Trophoblast cell (in vitro differentiated cells and primary cell): Measurements from ENCODE around the gene TRAPPC14. TPM values are rescaled to one million over a fixed set of nuclear protein-coding genes. Genes with fewer than 3 reads are reported as not detected.
A peak's percentile ranks its signal among the peaks of the same experiment; 100 is the strongest.

Experiments
- DNase-seq, 2 donors: peaks; one replicate each; pipeline ENCODE4 v3.0.0-alpha.2; 2016
- H2AFZ ChIP-seq: 2 replicates; pipeline ENCODE4 v1.6.1; 2013; ENCODE audit warnings: low read length, moderate library complexity, mild to moderate bottlenecking; ENCODE audit not compliant: insufficient read depth, poor library complexity
- H2AK5ac ChIP-seq: 2 replicates; pipeline ENCODE4 v1.6.1; 2013; ENCODE audit warnings: mild to moderate bottlenecking, low read length
- H2BK120ac ChIP-seq: 2 replicates; pipeline ENCODE4 v1.6.1; 2013; ENCODE audit warnings: low read length, mild to moderate bottlenecking, moderate library complexity; ENCODE audit not compliant: insufficient read depth, poor library complexity
- H2BK12ac ChIP-seq: 2 replicates; pipeline ENCODE4 v1.6.1; 2013; ENCODE audit warnings: mild to moderate bottlenecking, low read length, moderate library complexity
- H2BK5ac ChIP-seq: 2 replicates; pipeline ENCODE4 v1.6.1; 2013; ENCODE audit warnings: low read length, low read depth, moderate library complexity, mild to moderate bottlenecking; ENCODE audit not compliant: poor library complexity
- H3K14ac ChIP-seq: 2 replicates; pipeline ENCODE4 v1.6.1; 2013; ENCODE audit warnings: mild to moderate bottlenecking, low read length
- H3K18ac ChIP-seq: 2 replicates; pipeline ENCODE4 v1.6.1; 2013; ENCODE audit warnings: mild to moderate bottlenecking, low read length
- H3K23ac ChIP-seq: 2 replicates; pipeline ENCODE4 v1.6.1; 2013; ENCODE audit warnings: low read length
- H3K27ac ChIP-seq: 2 replicates; pipeline ENCODE4 v1.5.1; 2013; ENCODE audit warnings: low read depth, mild to moderate bottlenecking, inconsistent platforms, low read length, moderate library complexity
- H3K27me3 ChIP-seq: 2 replicates; pipeline ENCODE4 v1.6.1; 2013; ENCODE audit warnings: inconsistent platforms, mild to moderate bottlenecking, low read length, moderate library complexity; ENCODE audit not compliant: insufficient read depth
- H3K36me3 ChIP-seq, 2 experiments: 1 replicate in 1 of 2; 2 replicates in 1 of 2; pipeline ENCODE4 v1.6.1; 2013; ENCODE audit warnings: low read length in 2 of 2, mild to moderate bottlenecking in 2 of 2, moderate library complexity in 1 of 2; ENCODE audit not compliant: insufficient read depth in 2 of 2, control insufficient read depth in 1 of 2
- H3K4ac ChIP-seq: 2 replicates; pipeline ENCODE4 v1.6.1; 2013; ENCODE audit warnings: low read depth, mild to moderate bottlenecking, low read length, moderate library complexity
- H3K4me1 ChIP-seq, 2 experiments: 1 replicate in 1 of 2; 2 replicates in 1 of 2; pipeline ENCODE4 v1.6.1; 2013; ENCODE audit warnings: low read length in 2 of 2, mild to moderate bottlenecking in 2 of 2, moderate library complexity in 1 of 2; ENCODE audit not compliant: insufficient read depth in 2 of 2, control insufficient read depth in 1 of 2
- H3K4me2 ChIP-seq: 2 replicates; pipeline ENCODE4 v1.6.1; 2013; ENCODE audit warnings: inconsistent platforms, mild to moderate bottlenecking, low read length, moderate library complexity
- H3K4me3 ChIP-seq: 2 replicates; pipeline ENCODE4 v1.5.1; 2013; ENCODE audit warnings: mild to moderate bottlenecking, low read depth, low read length, inconsistent platforms
- H3K79me1 ChIP-seq: one replicate; pipeline ENCODE4 v1.6.1; 2013; ENCODE audit warnings: low read length
- H3K79me2 ChIP-seq: 2 replicates; pipeline ENCODE4 v1.6.1; 2013; ENCODE audit warnings: low read length, mild to moderate bottlenecking; ENCODE audit not compliant: control insufficient read depth, insufficient read depth, poor library complexity
- H3K9ac ChIP-seq: 2 replicates; pipeline ENCODE4 v1.6.1; 2013; ENCODE audit warnings: mild to moderate bottlenecking, low read length
- H3K9me3 ChIP-seq: 2 replicates; pipeline ENCODE4 v1.6.1; 2013; ENCODE audit warnings: low read depth, mild to moderate bottlenecking, control low read depth, inconsistent platforms, low read length; ENCODE audit not compliant: insufficient read depth
- H4K12ac ChIP-seq: 2 replicates; pipeline ENCODE4 v1.6.1; 2013; ENCODE audit warnings: low read depth, mild to moderate bottlenecking, low read length, moderate library complexity
- H4K8ac ChIP-seq: 2 replicates; pipeline ENCODE4 v1.6.1; 2013; ENCODE audit warnings: low read depth, mild to moderate bottlenecking, low read length, moderate library complexity
- H4K91ac ChIP-seq: one replicate; pipeline ENCODE4 v1.6.1; 2013; ENCODE audit warnings: low read depth, mild to moderate bottlenecking, low read length, moderate library complexity
- WGBS: extraction: QIAGEN DNeasy Blood & Tissue Kit; methylation state at CpG from one replicate; pipeline ENCODE4 v1.1.7; 2013; ENCODE audit warnings: missing lambda C conversion rate; ENCODE audit not compliant: insufficient read length, insufficient coverage; ENCODE audit errors: extremely low coverage; 5-methylcytosine and 5-hydroxymethylcytosine counted together
- polyA plus RNA-seq: library from polyadenylated mRNA; stranded (reverse); fragments of 200-250 nt; gene quantifications from 2 replicates; pipeline ENCODE4 v1.2.3, GENCODE V29; 2013

The TRAPPC14 gene, protein sequence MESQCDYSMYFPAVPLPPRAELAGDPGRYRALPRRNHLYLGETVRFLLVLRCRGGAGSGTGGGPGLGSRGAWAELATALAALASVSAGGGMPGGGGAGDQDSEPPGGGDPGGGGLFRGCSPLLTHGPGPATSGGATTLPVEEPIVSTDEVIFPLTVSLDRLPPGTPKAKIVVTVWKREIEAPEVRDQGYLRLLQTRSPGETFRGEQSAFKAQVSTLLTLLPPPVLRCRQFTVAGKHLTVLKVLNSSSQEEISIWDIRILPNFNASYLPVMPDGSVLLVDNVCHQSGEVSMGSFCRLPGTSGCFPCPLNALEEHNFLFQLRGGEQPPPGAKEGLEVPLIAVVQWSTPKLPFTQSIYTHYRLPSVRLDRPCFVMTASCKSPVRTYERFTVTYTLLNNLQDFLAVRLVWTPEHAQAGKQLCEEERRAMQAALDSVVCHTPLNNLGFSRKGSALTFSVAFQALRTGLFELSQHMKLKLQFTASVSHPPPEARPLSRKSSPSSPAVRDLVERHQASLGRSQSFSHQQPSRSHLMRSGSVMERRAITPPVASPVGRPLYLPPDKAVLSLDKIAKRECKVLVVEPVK
- polyA plus RNA-seq, result 9.4 and 10.2 TPM in 2 replicates

DNA sequence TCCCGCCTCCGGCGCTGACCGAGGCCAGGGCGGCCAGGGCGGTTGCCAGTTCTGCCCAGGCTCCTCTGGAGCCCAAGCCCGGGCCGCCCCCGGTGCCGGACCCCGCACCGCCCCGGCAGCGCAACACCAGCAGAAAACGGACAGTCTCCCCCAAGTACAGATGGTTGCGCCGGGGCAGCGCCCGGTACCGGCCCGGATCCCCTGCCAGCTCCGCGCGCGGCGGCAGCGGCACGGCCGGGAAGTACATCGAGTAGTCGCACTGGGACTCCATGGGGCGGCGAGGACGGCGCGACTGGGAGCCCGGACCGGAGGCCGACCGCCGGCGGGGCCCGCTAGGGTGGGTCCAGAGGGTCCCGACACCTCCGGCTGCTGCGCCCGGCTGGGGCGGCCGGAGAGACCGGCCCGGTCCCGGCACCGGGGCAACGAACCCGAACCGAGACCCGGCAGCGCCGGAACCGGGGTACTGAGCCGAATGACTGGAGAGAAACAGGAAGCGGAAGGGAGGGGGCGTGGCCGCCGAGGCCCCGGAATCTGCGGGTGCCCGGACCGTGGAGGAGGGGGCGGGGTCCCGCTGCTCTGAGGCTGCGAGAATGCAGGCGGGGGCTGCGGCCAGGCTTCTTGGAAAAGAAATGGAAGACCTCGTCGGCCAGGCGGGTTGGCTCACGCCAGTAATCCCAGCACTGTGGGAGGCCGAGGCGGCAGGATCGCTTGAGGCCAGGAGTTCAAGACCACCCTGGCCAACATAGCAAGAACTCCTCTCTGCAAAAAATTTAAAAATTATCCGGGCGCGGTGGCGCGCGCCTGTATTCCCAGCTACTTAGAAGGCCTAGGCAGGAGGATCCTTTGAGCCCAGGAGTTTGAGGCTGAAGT is at the start of gene TRAPPC14:
TSS of gene TRAPPC14 (minus strand) at position 495 of the 870 bp plus-strand sequence. CDS start at position 271, 224 bp downstream.
- Histone ChIP-seq H4K91ac (peak within 1 kb of the TSS; percentile 71), H3K4ac (peak within 1 kb of the TSS; percentile 71), H4K8ac (peak within 1 kb of the TSS; percentile 92), H3K4me1 (peaks cover 12 to 19% of the 10 kb centered on the region in 2 experiments), H2AK5ac (no peak within 1 kb of the TSS), H3K27me3 (no peaks in the 10 kb centered on the region), H3K4me2 (peak within 1 kb of the TSS; percentile 94), H3K36me3 (peaks cover 33 to 35% of the 10 kb centered on the region in 2 experiments), H2BK120ac (peak within 1 kb of the TSS; percentile 67), H3K9me3 (peaks cover 4% of the 10 kb centered on the region), H3K9ac (peak within 1 kb of the TSS; percentile 91), H3K27ac (peak within 1 kb of the TSS; percentile 86), H3K14ac (peak within 1 kb of the TSS; percentile 81), H4K12ac (peak within 1 kb of the TSS; percentile 86), H2BK5ac (peak within 1 kb of the TSS; percentile 70), H3K23ac (no peak within 1 kb of the TSS), H3K79me1 (peaks cover 10% of the 10 kb centered on the region), H3K79me2 (peaks cover 4% of the 10 kb centered on the region), H2BK12ac (peak within 1 kb of the TSS; percentile 15), H3K4me3 (peak within 1 kb of the TSS; percentile 85), H3K18ac (peak within 1 kb of the TSS; percentile 46), H2AFZ (peak within 1 kb of the TSS; percentile 70)
- no CpG with 5 or more reads among the region's 87 CpGs for WGBS
- peak; percentile 93 to 96 for DNase-seq

DNA sequence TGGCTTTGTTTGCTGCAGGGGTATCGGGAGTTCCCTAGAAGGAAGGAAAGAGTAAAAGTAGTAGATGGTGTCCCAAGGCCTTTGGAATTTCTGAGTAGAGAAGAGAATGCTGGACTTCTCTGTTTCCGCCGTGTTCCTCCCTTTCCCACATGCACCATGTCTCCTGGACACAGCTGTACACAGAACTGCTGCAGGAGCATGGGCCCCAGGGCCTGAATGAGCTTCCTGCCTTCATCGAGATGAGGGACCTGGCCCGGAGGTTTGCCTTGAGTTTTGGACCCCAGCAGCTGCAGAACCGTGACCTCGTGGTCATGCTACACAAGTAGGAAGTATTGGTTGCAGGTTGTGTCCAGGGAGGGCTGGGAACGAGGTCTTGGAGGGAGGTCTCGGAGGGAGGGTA is 45.9 kb upstream of the TRAPPC14 start:
- Histone ChIP-seq H3K4ac (no peak overlapping the region), H3K79me2 (no peaks in the 10 kb centered on the region), H4K8ac (no peak overlapping the region), H3K14ac (no peak overlapping the region), H3K36me3 (no peaks in the 10 kb centered on the region), H3K27ac (no peak overlapping the region), H3K9me3 (no peaks in the 10 kb centered on the region), H3K27me3 (no peaks in the 10 kb centered on the region), H3K18ac (no peak overlapping the region), H4K12ac (no peak overlapping the region), H3K4me1 (no peaks in the 10 kb centered on the region), H2BK5ac (no peak overlapping the region), H3K9ac (no peak overlapping the region), H3K4me3 (no peak overlapping the region), H3K79me1 (no peaks in the 10 kb centered on the region), H2AFZ (no peak overlapping the region), H2BK120ac (no peak overlapping the region), H4K91ac (no peak overlapping the region), H3K4me2 (no peak overlapping the region), H2BK12ac (no peak overlapping the region), H3K23ac (no peak overlapping the region), H2AK5ac (no peak overlapping the region)
- no CpG with 5 or more reads among the region's 9 CpGs for WGBS
- no peak for DNase-seq

DNA sequence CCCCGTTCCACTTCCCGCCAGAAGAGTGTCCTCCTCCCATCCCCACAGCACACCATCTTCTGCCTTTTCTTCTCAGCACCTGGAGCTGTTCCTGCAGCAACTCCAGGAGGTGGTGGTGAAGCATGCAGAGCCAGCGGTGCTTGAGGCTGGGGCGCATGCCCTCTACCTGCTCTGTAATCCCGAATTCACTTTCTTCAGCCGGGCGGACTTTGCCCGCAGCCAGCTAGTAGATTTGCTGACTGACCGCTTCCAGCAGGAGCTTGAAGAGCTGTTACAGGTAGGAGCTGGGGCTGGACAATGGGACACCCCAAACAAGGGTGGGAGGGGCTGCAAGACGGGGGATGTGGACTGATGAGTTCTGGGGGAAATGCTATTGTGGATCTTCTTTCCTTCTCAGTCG is 42.2 kb upstream of the TRAPPC14 start:
- H2BK120ac ChIP-seq, result no peak overlapping the region
- no peak overlapping the region for H4K12ac ChIP-seq
- no peak overlapping the region for H2AFZ ChIP-seq
- no peaks in the 10 kb centered on the region for H3K27me3 ChIP-seq
- H3K4me3 ChIP-seq, result no peak overlapping the region
- H4K91ac ChIP-seq, result no peak overlapping the region
- no peak overlapping the region for H2BK5ac ChIP-seq
- H3K79me1 ChIP-seq, result no peaks in the 10 kb centered on the region
- H3K9me3 ChIP-seq, result no peaks in the 10 kb centered on the region
- H3K36me3 ChIP-seq, result no peaks in the 10 kb centered on the region
- H3K27ac ChIP-seq, result no peak overlapping the region
- no peaks in the 10 kb centered on the region for H3K79me2 ChIP-seq
- no peak overlapping the region for H3K14ac ChIP-seq
- H4K8ac ChIP-seq, result no peak overlapping the region
- no CpG with 5 or more reads among the region's 11 CpGs for WGBS
- no peak overlapping the region for H3K23ac ChIP-seq
- no peak overlapping the region for H3K9ac ChIP-seq
- H2AK5ac ChIP-seq, result no peak overlapping the region
- DNase-seq, result no peak
- no peak overlapping the region for H3K4me2 ChIP-seq
- no peaks in the 10 kb centered on the region for H3K4me1 ChIP-seq
- H2BK12ac ChIP-seq, result no peak overlapping the region
- no peak overlapping the region for H3K18ac ChIP-seq
- no peak overlapping the region for H3K4ac ChIP-seq

DNA sequence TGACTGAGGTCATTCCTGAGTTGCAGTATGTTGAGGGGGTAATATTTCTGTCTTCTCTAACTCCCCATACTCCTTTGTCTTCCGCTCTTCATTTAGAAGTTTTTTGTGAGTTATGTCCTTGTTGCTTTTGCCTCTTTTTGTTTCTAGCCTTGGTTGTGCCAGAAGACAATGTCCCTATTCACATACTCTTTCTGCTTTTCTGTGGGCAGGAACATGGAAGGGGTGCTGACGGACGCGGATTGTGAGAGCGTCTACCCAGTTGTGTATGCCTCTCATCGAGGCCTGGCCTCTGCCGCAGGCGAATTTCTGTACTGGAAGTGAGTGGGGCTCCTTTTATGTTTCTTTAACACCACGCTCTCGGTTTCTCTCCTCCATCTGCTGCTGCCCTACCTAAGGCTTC is 39.7 kb upstream of the TRAPPC14 start:
- H3K14ac ChIP-seq, result no peak overlapping the region

More for the DNA sequence above, 39.7 kb upstream of the TRAPPC14 start:
- Histone ChIP-seq H3K4me2 (no peak overlapping the region), H2BK5ac (no peak overlapping the region), H3K9me3 (no peaks in the 10 kb centered on the region), H3K9ac (no peak overlapping the region), H3K79me2 (no peaks in the 10 kb centered on the region), H4K12ac (no peak overlapping the region), H4K91ac (no peak overlapping the region), H2AK5ac (no peak overlapping the region), H3K23ac (no peak overlapping the region), H3K18ac (no peak overlapping the region), H2BK12ac (no peak overlapping the region), H3K79me1 (no peaks in the 10 kb centered on the region), H3K4me1 (no peaks in the 10 kb centered on the region), H3K36me3 (no peaks in the 10 kb centered on the region), H3K4me3 (no peak overlapping the region), H3K4ac (no peak overlapping the region), H3K27ac (no peak overlapping the region), H4K8ac (no peak overlapping the region), H2AFZ (no peak overlapping the region), H2BK120ac (no peak overlapping the region), H3K27me3 (no peaks in the 10 kb centered on the region)
- no peak for DNase-seq
- WGBS, result no CpG with 5 or more reads among the region's 10 CpGs
